ENCODE data around the gene DOCK8. TPM values are rescaled to one million over a fixed set of nuclear protein-coding genes. Genes with fewer than 3 reads are reported as not detected.

The DOCK8 gene
- total RNA-seq, 1 experiment from 2014 or later = 39.1 TPM

DNA sequence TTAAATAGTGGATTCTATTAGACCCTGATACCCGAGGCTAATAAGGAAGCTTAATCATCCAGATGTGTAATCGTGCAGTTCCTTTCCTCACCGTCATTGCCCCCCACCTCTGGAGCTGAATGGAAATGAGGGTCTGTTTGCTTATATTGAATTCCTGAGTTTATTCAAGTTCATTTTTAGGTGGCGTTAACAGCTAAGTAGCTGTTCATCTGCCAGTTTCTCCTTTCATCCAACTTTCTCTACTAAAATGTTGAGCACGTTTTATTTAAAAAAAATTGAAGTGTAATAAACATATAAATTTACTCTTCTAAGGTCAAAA is 291.0 kb downstream of the DOCK8 start:
- Histone ChIP-seq H2AFZ (ENCODE audit: low read length) (no peak overlapping the region), H4K20me1 (ENCODE audit: insufficient read depth, low read depth, low read length) (no peaks in the 10 kb centered on the region), H3K4me2 (ENCODE audit: low read depth, low read length, poor library complexity, severe bottlenecking) (peak overlapping the region; percentile 72)

DNA sequence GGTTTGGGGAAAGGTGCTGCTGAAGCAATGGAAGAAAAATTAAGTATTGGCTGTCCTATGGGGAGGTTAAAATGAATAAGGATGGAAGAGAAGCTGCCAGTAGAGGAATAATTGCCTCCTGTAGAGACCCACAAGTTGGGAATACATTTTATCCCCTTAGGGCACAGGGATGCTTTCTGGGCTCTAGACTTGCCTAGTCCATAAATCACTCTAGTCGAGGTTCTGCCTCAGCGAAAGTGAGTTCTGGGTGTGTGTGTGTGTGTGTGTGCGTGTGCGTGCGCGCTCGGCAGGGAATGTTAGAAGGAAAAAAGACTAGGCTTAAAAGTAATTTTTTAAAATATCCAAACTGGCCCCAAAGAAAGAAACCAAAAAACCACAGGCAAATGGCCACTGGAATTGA is 291.6 kb downstream of the DOCK8 start:
- Histone ChIP-seq H3K36me3 (ENCODE audit: insufficient read depth, low read length) (peaks cover 10% of the 10 kb centered on the region; the same call in 1 of the 2 replicates), H3K9ac (ENCODE audit: low read length) (peak overlapping the region; percentile 82), H3K4me1 (ENCODE audit: low read length) (peaks cover 26% of the 10 kb centered on the region), H3K27ac (ENCODE audit: low read length) (peak overlapping the region; percentile 83), H3K79me2 (ENCODE audit: low read length) (peaks cover 66% of the 10 kb centered on the region), H2AFZ (ENCODE audit: low read length) (no peak overlapping the region), H3K9me3 (ENCODE audit: low read length) (no peaks in the 10 kb centered on the region), H3K4me3 (ENCODE audit: low read length) (peak overlapping the region; percentile 77), H3K27me3 (ENCODE audit: low read length) (no peaks in the 10 kb centered on the region), H4K20me1 (ENCODE audit: insufficient read depth, low read depth, low read length) (no peaks in the 10 kb centered on the region), H3K9me2 (replicated peaks; ENCODE audit: insufficient read depth, low read length) (no peaks in the 10 kb centered on the region), H3K4me2 (ENCODE audit: low read depth, low read length, poor library complexity, severe bottlenecking) (peak overlapping the region; percentile 72)
- DNase-seq = no peak

More for the DNA sequence above, 291.0 kb downstream of the DOCK8 start:
- peak overlapping the region; percentile 82 for H3K9ac ChIP-seq (ENCODE audit: low read length)
- peaks cover 60% of the 10 kb centered on the region for H3K79me2 ChIP-seq (ENCODE audit: low read length)
- peaks cover 10% of the 10 kb centered on the region; the same call in 1 of the 2 replicates for H3K36me3 ChIP-seq (ENCODE audit: insufficient read depth, low read length)
- no peaks in the 10 kb centered on the region for H3K9me2 ChIP-seq (replicated peaks; ENCODE audit: insufficient read depth, low read length)
- peaks cover 26% of the 10 kb centered on the region for H3K4me1 ChIP-seq (ENCODE audit: low read length)
- H3K4me3 ChIP-seq (ENCODE audit: low read length) = peak overlapping the region; percentile 77
- peak overlapping the region; percentile 83 for H3K27ac ChIP-seq (ENCODE audit: low read length)
- H3K27me3 ChIP-seq (ENCODE audit: low read length) = no peaks in the 10 kb centered on the region
- peak; percentile 71 for DNase-seq
- no peaks in the 10 kb centered on the region for H3K9me3 ChIP-seq (ENCODE audit: low read length)

DNA sequence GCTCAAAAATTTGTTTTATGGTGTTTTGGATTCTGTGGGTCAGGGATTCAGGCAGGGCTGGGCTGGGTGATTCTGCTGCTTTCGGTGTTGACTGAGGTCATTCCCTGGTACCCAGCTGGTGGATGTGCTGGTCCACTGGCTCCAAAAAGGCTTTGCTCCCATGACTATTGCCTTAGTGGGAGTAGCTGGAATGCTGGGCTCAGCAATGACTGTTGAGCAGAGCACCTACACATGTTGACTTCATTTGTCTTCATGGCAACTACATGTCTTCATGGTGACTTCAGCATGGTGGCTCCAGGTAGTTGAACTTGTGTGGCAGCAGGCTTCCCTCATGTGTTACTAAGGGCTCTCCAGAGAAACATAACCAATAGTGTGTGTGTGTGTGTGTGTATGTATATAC is 297.2 kb downstream of the DOCK8 start:
- DNase-seq = no peak
- peaks cover 92% of the 10 kb centered on the region for H3K79me2 ChIP-seq (ENCODE audit: low read length)
- peaks cover 5% of the 10 kb centered on the region for H3K4me1 ChIP-seq (ENCODE audit: low read length)
- 0 out of 2 replicates have a peak, but pooled peaks cover 6% of the 10 kb centered on the region for H3K36me3 ChIP-seq (ENCODE audit: insufficient read depth, low read length)
- no peaks in the 10 kb centered on the region for H3K27me3 ChIP-seq (ENCODE audit: low read length)
- H3K9me3 ChIP-seq (ENCODE audit: low read length) = no peaks in the 10 kb centered on the region
- H3K27ac ChIP-seq (ENCODE audit: low read length) = no peak overlapping the region
- H3K9me2 ChIP-seq (replicated peaks; ENCODE audit: insufficient read depth, low read length) = no peaks in the 10 kb centered on the region
- no peak overlapping the region for H3K4me3 ChIP-seq (ENCODE audit: low read length)
- H4K20me1 ChIP-seq (ENCODE audit: insufficient read depth, low read depth, low read length) = no peaks in the 10 kb centered on the region
- no peak overlapping the region for H3K9ac ChIP-seq (ENCODE audit: low read length)
- no peak overlapping the region for H2AFZ ChIP-seq (ENCODE audit: low read length)
- H3K4me2 ChIP-seq (ENCODE audit: low read depth, low read length, poor library complexity, severe bottlenecking) = no peak overlapping the region

DNA sequence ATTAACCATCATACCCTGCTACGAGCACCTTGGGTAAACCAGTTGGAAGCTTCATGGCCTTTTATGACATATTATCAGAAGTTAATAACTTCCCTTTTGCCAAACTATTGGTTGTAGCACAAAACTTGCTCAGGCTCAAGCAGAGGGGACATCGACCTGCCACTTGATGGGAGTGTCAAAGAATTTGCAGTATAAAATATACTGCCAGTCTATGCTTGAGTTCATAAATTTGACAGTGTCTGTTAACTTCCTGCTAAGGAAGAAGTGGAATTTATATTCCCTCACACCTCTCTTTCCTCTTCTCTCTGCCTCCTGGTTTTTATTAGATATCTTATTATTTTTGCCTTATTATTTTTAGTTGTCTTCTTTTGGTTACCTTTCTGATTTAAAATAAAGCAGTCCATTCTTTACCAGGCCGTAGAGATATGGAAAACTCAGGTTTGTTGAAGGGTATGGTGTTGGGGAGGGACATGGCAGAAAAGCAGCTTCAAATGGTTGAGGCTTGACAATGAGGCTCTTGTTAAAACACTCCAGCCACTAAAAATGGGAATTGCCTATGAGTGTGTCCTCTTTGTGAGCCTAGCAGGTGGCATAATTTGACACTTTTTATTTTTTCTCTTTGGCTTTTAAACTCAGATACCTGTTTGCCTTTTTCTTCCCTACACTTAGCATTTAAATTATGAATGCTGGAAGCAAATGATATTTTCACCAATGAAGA is 298.0 kb downstream of the DOCK8 start:
- no peaks in the 10 kb centered on the region for H3K9me2 ChIP-seq (replicated peaks; ENCODE audit: insufficient read depth, low read length)
- no peaks in the 10 kb centered on the region for H3K27me3 ChIP-seq (ENCODE audit: low read length)
- 0 out of 2 replicates have a peak, but pooled peaks cover 6% of the 10 kb centered on the region for H3K36me3 ChIP-seq (ENCODE audit: insufficient read depth, low read length)
- no peak overlapping the region for H3K27ac ChIP-seq (ENCODE audit: low read length)
- H3K4me1 ChIP-seq (ENCODE audit: low read length) = peaks cover 5% of the 10 kb centered on the region
- H3K4me2 ChIP-seq (ENCODE audit: low read depth, low read length, poor library complexity, severe bottlenecking) = no peak overlapping the region
- peaks cover 94% of the 10 kb centered on the region for H3K79me2 ChIP-seq (ENCODE audit: low read length)
- no peaks in the 10 kb centered on the region for H4K20me1 ChIP-seq (ENCODE audit: insufficient read depth, low read depth, low read length)
- H3K4me3 ChIP-seq (ENCODE audit: low read length) = no peak overlapping the region
- H2AFZ ChIP-seq (ENCODE audit: low read length) = no peak overlapping the region
- no peak for DNase-seq
- no peak overlapping the region for H3K9ac ChIP-seq (ENCODE audit: low read length)
- H3K9me3 ChIP-seq (ENCODE audit: low read length) = no peaks in the 10 kb centered on the region

Other genes with a start within 250 kb of the DOCK8 start
- 11.4 and 19.7 TPM in 2 replicates for gene WASHC1, start 185.4 kb upstream of the DOCK8 start, total RNA-seq (2014; rRNA removed; shearing (Covaris generic); ENCODE audit: low replicate concordance)
- 0.93 and 2.4 TPM in 2 replicates for gene FOXD4, start 96.4 kb upstream of the DOCK8 start, total RNA-seq (2014; rRNA removed; shearing (Covaris generic); ENCODE audit: low replicate concordance)
- gene ZNG1A, start 35.8 kb upstream of the DOCK8 start, total RNA-seq (2014; rRNA removed; shearing (Covaris generic); ENCODE audit: low replicate concordance) = 51.5 and 71.0 TPM in 2 replicates

Measured in Karpas-422 (cell line).